GM21447 (cell line): ENCODE measurements around the gene CORO2A.

Source experiments
- ATAC-seq: cut with Tn5 transposase; IDR thresholded peaks from one replicate; pipeline ENCODE4 v1.9.1; 2021; ENCODE audit not compliant: unreplicated experiment

Gene CORO2A

GRCh38 chr9:98172604-98173003 lies 19.8 kb downstream of the CORO2A start:
- ATAC-seq, result no peak

- no peak for ATAC-seq
Observed at GRCh38 chr9:98171176-98171925, 21.1 kb downstream of the CORO2A start.

- peak; percentile 99 for ATAC-seq
Observed at GRCh38 chr9:98168941-98169488, 23.4 kb downstream of the CORO2A start.

DNA sequence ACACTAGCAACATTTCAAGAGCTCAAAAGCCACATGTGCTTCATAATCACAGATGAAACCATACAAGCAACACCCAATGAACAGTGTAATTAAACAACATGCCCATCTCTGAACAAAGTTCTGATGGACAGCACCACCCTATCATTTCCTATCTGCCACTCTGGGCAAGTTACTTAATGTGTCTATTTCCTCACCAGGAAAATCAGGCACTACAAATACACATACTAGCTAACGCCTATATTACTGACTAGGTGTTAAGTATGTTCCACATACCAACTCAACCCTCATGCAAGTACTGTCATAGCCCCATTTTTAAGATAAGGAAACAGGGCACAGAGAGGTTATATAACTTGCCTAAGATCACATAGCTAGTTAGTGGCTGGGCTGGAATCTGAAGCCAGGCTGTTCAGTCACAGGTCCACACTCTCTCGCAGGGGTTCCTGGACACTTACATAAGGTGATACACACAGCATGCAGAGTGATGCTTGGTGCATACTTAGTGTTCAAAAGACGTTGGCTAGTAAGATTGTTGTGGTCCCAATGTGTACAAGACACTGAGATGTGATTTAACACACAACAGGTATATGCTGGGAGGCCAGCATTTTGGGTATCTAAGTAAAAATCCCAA lies 24.2 kb downstream of the CORO2A start:
- ATAC-seq, result no peak

GRCh38 chr9:98164912-98165311 lies 27.5 kb downstream of the CORO2A start:
- ATAC-seq, result no peak

- ATAC-seq, result no peak
Observed at GRCh38 chr9:98162613-98163012, 29.8 kb downstream of the CORO2A start.

DNA sequence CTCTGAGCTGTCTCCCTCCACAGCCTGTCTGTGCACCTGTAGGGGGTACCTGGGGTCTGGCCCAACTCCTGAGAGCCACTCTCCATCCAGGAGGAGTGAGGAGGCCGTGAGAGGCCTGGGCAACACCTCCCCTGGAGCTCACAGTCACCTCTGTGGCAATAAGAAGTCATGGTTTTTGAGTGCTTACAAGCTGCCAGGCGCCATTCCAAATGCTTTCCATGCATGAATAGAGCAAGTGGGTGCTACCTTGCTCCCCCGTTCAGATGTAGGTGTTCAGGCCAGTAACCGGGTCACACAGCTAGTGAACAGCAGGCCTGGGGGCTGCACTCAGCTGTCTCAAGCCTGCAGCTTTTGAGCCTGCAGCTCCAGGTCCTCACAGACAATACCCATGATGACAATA lies 30.6 kb downstream of the CORO2A start:
- no peak for ATAC-seq

GRCh38 chr9:98159790-98160189 lies 32.6 kb downstream of the CORO2A start:
- ATAC-seq, result no peak

- ATAC-seq, result no peak
Observed at GRCh38 chr9:98159301-98159700, 33.1 kb downstream of the CORO2A start.

- ATAC-seq, result no peak
Observed at GRCh38 chr9:98158071-98158831, 34.2 kb downstream of the CORO2A start.

DNA sequence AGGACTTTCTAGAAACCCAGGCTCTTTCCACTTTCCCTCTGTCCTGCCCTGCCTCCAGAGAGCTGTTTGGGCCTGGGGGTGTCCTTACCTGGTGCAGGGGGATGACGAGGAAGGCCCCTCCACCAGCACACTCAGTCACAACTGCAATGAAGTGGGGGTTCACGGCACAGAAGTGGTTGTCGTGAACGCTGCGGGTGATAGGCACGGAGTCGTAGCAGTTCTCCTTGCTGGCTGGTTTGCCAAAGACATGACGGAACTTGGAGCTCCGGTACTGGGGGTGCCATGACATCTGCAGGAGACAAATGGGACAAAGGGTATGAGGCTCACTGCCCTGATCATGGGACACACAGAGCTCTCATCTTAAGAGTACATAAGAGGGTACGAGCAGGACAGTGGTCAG lies 35.1 kb downstream of the CORO2A start:
- ATAC-seq, result no peak

GRCh38 chr9:98154678-98155077 lies 37.8 kb downstream of the CORO2A start:
- no peak for ATAC-seq

GRCh38 chr9:98152526-98152925 lies 39.9 kb downstream of the CORO2A start:
- no peak for ATAC-seq

DNA sequence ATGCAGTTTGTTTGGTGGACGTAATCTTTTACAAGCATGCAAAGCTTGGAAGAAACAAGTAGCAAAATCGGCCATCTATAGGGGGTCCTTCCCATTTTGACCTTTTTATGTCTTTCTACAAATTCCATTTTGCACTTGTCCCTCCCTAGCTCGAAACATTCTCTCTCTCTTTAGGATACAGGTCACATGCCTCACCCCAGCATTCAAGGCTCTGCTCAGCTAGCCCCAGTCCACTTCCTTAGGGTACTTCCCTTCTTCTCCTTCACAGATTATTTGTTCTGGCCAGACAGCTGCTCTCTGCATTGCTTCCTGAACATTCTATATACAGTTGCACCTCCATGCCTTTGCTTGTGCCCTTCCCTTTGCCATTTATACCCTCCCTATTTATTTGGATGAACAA lies 41.7 kb downstream of the CORO2A start:
- ATAC-seq, result no peak

DNA sequence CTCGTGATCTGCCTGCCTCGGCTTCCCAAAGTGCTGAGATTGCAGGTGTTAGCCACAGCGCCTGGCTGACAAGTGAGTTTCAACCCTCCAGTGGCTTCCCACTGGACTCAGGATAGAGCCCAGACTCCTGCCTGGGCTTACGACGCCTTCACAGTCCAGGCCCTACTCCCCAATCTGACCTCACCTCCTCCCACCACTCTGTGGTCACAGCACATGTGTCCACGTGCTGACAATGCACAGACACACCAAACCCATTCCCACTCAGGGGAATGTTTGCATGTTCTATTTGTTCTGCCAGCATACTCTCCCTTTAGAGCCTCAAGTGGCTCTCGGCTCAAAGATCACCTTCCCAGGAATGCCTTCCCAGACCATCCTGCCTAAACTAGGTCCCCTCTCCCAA lies 42.3 kb downstream of the CORO2A start:
- no peak for ATAC-seq

- no peak for ATAC-seq
Observed at GRCh38 chr9:98149422-98149821, 43.0 kb downstream of the CORO2A start.

- ATAC-seq, result no peak
Observed at GRCh38 chr9:98148486-98148885, 44.0 kb downstream of the CORO2A start.

- ATAC-seq, result no peak
Observed at GRCh38 chr9:98147582-98147981, 44.9 kb downstream of the CORO2A start.

GRCh38 chr9:98146101-98146991 lies 46.1 kb downstream of the CORO2A start:
- peak; percentile 43 for ATAC-seq

- ATAC-seq, result no peak
Observed at GRCh38 chr9:98144631-98145030, 47.8 kb downstream of the CORO2A start.

- no peak for ATAC-seq
Observed at GRCh38 chr9:98144076-98144475, 48.4 kb downstream of the CORO2A start.
